ENCODE measurements around the gene PBX1.
"Not testable (repeated sequence)": the region's sequence is repeated elsewhere in the genome, so short reads cannot be mapped to it uniquely, and the experiment has no call there.

PBX1 gene

DNA sequence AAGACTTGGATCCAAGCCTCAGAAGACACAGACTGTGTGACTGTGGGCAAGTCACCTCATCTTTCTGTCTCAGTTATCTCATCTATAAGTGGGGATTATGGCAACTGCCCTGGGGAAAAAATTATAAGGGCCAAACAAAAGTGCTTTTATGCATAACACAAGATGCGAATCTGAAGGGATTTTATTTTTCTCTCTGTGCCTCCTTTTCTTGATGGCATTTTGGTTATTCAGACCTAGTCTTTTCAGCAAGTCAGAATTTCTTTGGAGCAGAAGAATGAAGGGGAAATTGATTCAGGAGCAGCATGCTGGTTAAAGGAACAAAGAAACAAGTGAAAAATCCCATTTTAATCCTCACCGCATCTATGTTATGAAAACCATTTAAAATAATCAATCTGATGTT lies 86.9 kb downstream of the PBX1 start:
- no peak for DNase-seq

- DNase-seq, result no peak
Measured at GRCh38 chr1:164647211-164647610, 88.2 kb downstream of the PBX1 start.

GRCh38 chr1:164648636-164649035 lies 89.7 kb downstream of the PBX1 start:
- DNase-seq, result no peak

DNA sequence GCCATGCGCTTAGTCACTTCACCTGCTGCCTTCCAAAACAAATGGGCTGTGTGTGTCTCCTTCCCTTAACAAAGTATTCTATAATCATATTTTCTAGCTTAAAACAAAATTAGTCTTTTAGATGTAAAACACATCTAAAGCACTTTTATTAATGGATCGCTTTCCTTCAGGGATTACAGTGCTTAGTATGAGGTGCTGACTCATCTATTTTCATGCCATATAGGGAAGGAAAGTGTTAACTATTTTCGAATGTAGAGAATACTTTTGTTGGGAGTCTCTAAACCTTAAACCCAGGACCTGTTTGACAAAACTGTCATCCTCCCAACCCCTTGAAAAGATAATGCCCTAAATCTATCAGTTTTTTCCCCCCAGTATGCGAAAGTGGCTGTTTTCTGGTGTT lies 90.2 kb downstream of the PBX1 start:
- no peak for DNase-seq

GRCh38 chr1:164650531-164650930 lies 91.5 kb downstream of the PBX1 start:
- no peak for DNase-seq

GRCh38 chr1:164651351-164651951 lies 92.5 kb downstream of the PBX1 start:
- no peak for DNase-seq

GRCh38 chr1:164652969-164653368 lies 94.0 kb downstream of the PBX1 start:
- not testable (repeated sequence) for DNase-seq

- DNase-seq, result no peak
Measured at GRCh38 chr1:164653705-164654104, 94.7 kb downstream of the PBX1 start.

DNA sequence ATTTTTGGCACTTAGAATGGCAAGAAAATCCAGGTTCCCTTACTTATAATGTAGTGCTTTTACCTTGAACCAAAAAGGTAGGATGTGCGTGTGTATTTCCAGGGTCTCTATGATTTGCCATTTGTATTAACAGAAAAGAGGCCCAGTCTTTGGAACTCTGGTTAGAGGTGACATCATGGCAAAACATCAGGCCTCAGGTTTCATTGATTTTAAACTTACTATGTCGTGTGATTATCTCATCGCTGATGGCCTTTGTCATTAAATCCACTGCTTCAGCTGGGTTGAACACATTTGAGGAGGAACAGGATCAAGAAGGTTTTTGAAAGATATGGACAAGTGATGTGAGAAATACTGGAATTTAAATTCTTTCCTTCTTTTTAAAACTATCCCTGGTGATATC lies 95.2 kb downstream of the PBX1 start:
- DNase-seq, result no peak

DNA sequence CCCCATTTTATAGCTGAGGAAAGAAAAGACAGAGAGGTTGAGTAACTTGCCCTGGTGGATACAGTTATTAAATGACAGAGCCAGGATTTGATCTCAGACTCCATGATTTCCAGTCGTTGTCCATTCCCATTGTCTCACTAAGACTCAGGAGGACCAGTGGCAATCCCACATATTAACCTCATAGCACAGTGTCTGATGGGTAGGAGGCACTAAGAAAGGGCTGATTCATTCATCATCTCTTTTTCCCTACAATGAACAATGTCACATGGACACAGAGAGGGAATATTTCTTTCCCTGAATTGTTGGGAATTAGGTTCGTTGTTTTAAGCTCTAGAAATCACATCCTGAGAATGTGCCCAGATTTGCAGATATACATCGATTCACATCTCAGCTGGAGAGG lies 99.9 kb downstream of the PBX1 start:
- DNase-seq, result no peak

- DNase-seq, result no peak
Measured at GRCh38 chr1:164659621-164660411, 100.8 kb downstream of the PBX1 start.

- no peak for DNase-seq
Measured at GRCh38 chr1:164660412-164660772, 101.4 kb downstream of the PBX1 start.

DNA sequence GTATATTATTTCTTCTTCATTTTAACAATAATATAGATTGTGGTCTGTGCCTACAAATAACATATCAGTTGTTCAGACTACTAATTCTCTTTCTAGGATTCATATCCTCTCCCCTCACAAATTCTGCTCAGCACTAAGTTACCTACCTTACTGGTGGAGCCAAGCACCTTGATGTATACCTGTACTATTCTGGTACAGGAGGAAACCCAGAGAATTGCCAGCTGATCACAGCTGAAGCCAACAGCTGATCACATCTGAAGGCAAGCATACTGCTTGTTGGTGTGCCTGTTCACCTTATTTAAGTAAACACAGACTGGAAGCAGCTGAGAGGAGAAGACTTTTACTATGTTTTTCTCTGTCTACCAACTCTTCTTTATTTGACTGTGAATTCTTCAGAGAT lies 101.8 kb downstream of the PBX1 start:
- DNase-seq, result no peak

GRCh38 chr1:164662462-164662861 lies 103.5 kb downstream of the PBX1 start:
- DNase-seq, result no peak

DNA sequence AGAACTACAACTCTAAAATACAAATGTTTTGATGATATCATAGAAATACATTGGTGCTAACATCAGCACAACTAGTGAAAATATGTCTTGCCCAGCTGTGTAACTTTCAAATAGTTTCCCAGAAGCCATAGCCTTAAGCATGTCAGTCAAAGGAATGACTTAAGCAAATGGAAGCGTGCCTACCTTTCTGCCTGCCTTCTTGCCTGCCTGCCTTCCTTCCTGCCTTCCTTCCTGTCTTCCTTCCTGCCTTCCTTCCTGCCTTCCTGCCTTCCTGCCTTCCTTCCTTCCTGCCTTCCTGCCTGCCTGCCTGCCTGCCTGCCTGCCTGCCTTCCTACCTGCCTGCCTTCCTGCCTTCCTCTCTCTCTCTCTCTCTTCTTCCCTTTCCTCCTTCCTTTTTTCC lies 104.0 kb downstream of the PBX1 start:
- no peak for DNase-seq

DNA sequence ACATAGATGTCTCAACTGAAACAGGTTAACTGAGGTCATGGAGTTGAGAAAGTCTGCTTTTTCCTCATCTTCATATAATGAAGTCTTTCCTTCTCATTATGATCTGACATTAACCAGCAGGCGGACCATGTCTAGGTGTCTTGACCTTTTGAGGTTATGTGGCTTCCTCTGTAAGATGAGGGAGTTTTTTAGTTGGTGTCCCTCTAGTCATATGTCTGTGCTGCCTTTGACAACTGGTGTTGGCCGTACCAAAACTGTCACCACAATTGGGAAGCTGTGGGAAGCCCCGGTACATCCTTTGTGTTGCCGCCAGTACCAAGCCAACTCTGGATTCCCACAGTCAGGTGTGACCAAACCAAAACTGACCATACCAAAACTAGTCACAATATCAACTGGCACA lies 105.1 kb downstream of the PBX1 start:
- no peak for DNase-seq

- no peak for DNase-seq
Measured at GRCh38 chr1:164667001-164667400, 108.0 kb downstream of the PBX1 start.

GRCh38 chr1:164667600-164667999 lies 108.6 kb downstream of the PBX1 start:
- no peak for DNase-seq

DNA sequence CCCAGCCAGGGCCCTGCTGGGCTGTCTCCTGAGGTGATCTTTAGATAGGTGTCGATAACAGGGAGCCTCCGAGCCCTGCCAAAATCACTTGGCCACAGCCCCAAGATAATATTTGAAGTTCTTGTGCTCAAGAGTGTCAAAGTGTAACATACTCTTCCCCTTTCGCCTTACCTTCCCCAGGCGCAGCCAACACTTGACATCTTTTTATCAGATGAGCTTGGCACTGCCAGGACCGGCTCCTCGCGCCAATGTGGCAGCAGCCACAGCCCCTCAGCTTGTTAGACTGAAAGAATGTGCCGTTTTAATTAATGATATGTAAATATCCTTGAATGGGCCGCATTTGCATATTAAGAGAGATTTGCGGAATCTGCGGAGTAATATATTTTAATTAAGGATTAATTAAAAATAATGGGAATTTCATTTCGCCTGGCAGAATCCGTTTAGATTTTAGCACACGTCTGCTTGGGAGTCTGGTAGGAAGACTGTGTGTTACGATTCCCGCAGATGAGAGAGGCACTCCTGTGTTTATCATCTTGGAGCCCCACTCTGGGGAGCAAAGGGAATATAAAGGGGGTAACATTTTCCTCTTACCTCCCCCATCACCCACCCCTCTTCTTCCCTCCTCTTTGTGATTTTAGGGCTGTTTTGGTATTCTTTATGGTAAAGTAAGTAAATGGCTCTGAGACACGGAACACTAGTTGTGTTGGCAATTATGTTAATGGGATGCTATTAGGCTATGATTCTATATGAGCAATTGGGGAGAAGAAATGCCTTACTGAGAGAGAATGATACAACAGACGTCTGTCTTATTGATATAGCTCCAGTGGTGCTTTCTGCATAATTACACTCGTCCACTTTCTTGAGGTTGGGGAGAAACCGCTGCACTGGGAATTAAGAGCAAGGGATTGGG lies 109.8 kb downstream of the PBX1 start:
- no peak for DNase-seq

- DNase-seq, result no peak
Measured at GRCh38 chr1:164670026-164670425, 111.0 kb downstream of the PBX1 start.

- no peak for DNase-seq
Measured at GRCh38 chr1:164670786-164671185, 111.8 kb downstream of the PBX1 start.

DNA sequence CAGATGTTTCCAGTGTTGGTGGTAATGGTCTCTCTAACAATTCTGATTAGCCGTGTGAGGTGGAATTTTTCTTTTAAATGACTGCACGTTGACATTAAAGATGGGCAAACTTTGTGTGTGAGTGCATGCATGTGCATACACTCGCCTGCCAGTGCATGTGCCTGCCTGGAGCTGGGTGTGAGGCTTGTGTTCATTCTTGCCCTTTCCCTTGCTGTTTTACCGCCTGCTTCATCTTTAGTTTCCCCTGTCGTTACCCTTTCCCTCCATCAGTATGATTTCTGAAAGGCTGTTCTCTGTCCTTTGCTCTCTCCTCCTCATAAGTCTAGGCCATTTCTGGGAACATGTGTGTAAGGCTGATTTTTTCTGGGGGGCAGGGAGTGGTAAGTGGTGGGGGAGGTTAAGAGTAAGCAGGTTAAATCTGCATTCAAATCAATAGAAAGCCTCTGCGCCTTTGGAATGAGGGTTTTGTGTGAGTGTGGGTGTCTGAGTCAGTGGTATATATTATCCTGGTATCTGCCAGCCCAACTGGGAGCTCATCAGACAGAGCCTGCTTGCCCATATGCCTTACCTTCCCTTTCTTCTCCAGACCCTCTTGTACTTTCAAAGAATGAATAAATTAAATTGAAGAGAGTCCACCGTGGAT lies 112.5 kb downstream of the PBX1 start:
- DNase-seq, result no peak

DNA sequence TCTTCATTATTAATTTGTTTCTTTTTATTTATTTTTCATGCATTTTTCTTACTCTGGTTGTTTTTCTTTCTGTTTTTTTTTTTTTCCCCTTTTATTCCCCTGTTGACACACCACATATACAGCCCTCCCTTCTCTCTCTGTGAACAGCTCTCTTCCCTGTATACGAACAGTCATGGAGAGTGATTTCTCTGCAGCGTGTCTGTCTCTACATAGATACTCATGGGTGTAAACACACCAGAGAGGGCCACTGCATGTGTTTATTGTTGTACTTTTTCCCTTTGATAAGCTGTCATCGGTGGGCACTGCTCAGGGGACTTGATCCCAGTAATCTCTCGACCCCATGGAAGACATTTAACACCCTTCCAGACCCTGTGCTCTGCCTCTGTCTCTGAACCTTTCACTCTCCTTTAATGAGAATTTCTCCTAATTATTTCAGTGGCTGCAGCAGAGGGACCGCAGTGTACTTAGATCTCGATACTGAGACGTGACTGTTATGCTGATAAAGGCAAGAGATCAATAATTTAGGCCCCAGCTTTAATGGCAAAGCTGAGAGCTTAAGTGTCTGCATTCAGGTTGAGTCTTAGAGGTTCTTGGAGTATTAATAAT lies 113.1 kb downstream of the PBX1 start:
- DNase-seq, result no peak
